HepG2 (cell line): ENCODE data around the gene CRADD. TPM values are rescaled to one million over a fixed set of nuclear protein-coding genes. Genes with fewer than 3 reads are reported as not detected.

ENCODE experiments used
- ATAD3A ChIP-seq: sonication (generic); formaldehyde crosslinking; IDR thresholded peaks from 2 replicates; pipeline ENCODE4 v1.4.0; 2020; ENCODE audit warnings: missing genetic modification reagents
- CBFB ChIP-seq: sonication (generic); formaldehyde crosslinking; IDR thresholded peaks from 2 replicates; pipeline ENCODE4 v1.4.0; 2020; ENCODE audit warnings: missing genetic modification reagents
- EED ChIP-seq: sonication (generic); formaldehyde crosslinking; IDR thresholded peaks from 2 replicates; pipeline ENCODE4 v1.5.0; 2020; ENCODE audit warnings: mild to moderate bottlenecking, missing genetic modification reagents
- GATAD2A ChIP-seq: IDR thresholded peaks from 2 replicates; pipeline ENCODE4 v1.6.1; 2016
- GFI1 ChIP-seq: sonication (generic); formaldehyde crosslinking; IDR thresholded peaks from 2 replicates; pipeline ENCODE4 v1.5.0; 2020; ENCODE audit warnings: missing genetic modification reagents, mild to moderate bottlenecking, borderline replicate concordance
- JUN ChIP-seq: sonication (generic); formaldehyde crosslinking; IDR thresholded peaks from 2 replicates; pipeline ENCODE4 v1.4.0; 2020; ENCODE audit warnings: mild to moderate bottlenecking, missing genetic modification reagents
- MIXL1 ChIP-seq: IDR thresholded peaks from 2 replicates; pipeline ENCODE4 v1.6.1; 2016
- MTF1 ChIP-seq: sonication (generic); formaldehyde crosslinking; IDR thresholded peaks from 2 replicates; pipeline ENCODE4 v1.5.0; 2020; ENCODE audit warnings: missing genetic modification reagents
- NONO ChIP-seq, 2 experiments: fragments of 450-650 bp in 1 of 2; sonication (generic) in 1 of 2; formaldehyde crosslinking in 1 of 2; IDR thresholded peaks in 1 of 2; conservative IDR thresholded peaks in 1 of 2; 2 replicates each; pipeline versions ENCODE4 v1.6.1 to v1.8.0; 2017 to 2022; ENCODE audit warnings: mild to moderate bottlenecking in 1 of 2, missing genetic modification reagents in 1 of 2, moderate library complexity in 1 of 2
- PRPF4 ChIP-seq: fragments of 200-400 bp; formaldehyde crosslinking; IDR thresholded peaks from 2 replicates; pipeline ENCODE4 v1.6.1; 2016; ENCODE audit warnings: low read length, low read depth; ENCODE audit not compliant: poor library complexity, severe bottlenecking
- SOX5 ChIP-seq: IDR thresholded peaks from 2 replicates; pipeline ENCODE4 v1.6.1; 2016; ENCODE audit warnings: borderline replicate concordance
- ZNF296 ChIP-seq: sonication (generic); formaldehyde crosslinking; conservative IDR thresholded peaks from 2 replicates; pipeline ENCODE4 v1.5.0; 2020; ENCODE audit warnings: mild to moderate bottlenecking, missing genetic modification reagents
- ZNF350 ChIP-seq: sonication (generic); formaldehyde crosslinking; IDR thresholded peaks from 2 replicates; pipeline ENCODE4 v1.4.0; 2020; ENCODE audit warnings: mild to moderate bottlenecking, low read depth, missing genetic modification reagents, borderline replicate concordance
- ZNF546 ChIP-seq: sonication (generic); formaldehyde crosslinking; conservative IDR thresholded peaks from 2 replicates; pipeline ENCODE4 v1.8.1; 2023; ENCODE audit warnings: mild to moderate bottlenecking, missing genetic modification reagents
- ZNF678 ChIP-seq: sonication (generic); formaldehyde crosslinking; IDR thresholded peaks from 2 replicates; pipeline ENCODE4 v1.4.0; 2020; ENCODE audit warnings: mild to moderate bottlenecking, missing genetic modification reagents
- ZNF782 ChIP-seq: sonication (generic); formaldehyde crosslinking; IDR thresholded peaks from 2 replicates; pipeline ENCODE4 v1.4.0; 2020; ENCODE audit warnings: missing genetic modification reagents, mild to moderate bottlenecking, borderline replicate concordance
- ZNF784 ChIP-seq: sonication (generic); formaldehyde crosslinking; IDR thresholded peaks from 2 replicates; pipeline ENCODE4 v1.5.1; 2020; ENCODE audit warnings: missing genetic modification reagents, mild to moderate bottlenecking, borderline replicate concordance
- polyA plus RNA-seq, 8 experiments: library from polyadenylated mRNA; depleted of rRNA in 3 of 8; stranded (reverse) in 7 of 8; unstranded in 1 of 8; fragments of >200 nt; fragmentation: Illumina TruSeq in 4 of 8; extraction: Trizol in 4 of 8; gene quantifications; 2 replicates each; pipeline versions ENCODE4 v1.2.1 to v1.2.3, GENCODE V29; 2011 to 2016; ENCODE audit warnings: low read depth in 4 of 8, missing spikeins in 1 of 8, mixed read lengths in 1 of 8; ENCODE audit not compliant: insufficient read depth in 1 of 8
- total RNA-seq, 5 experiments: library from RNA; depleted of rRNA; stranded (reverse); fragments of >200 nt; fragmentation: Illumina TruSeq; extraction: Trizol; gene quantifications; 2 replicates each; pipeline ENCODE4 v1.2.3, GENCODE V29; 2016; ENCODE audit warnings: low read depth in 1 of 5
- TF ChIP-seq, protein P1 (sequence below): IDR thresholded peaks from 2 replicates; pipeline ENCODE4 v1.4.0; 2020; ENCODE audit warnings: mild to moderate bottlenecking, missing genetic modification reagents
- TF ChIP-seq, protein P2 (sequence below): sonication (generic); formaldehyde crosslinking; IDR thresholded peaks from 2 replicates; pipeline ENCODE4 v1.4.0; 2020; ENCODE audit warnings: missing genetic modification reagents, borderline replicate concordance
- TF ChIP-seq, protein P3 (sequence below): sonication (generic); formaldehyde crosslinking; IDR thresholded peaks from 2 replicates; pipeline ENCODE4 v1.4.0; 2020; ENCODE audit warnings: missing genetic modification reagents

CRADD gene
- total and polyA plus RNA-seq, 2 of the 13 experiments (the other 11 are each of a cell fraction or from before 2014, with no cell fraction given), result 12.4 to 18.8 TPM

GRCh38 chr12:93785249-93786010, 108.3 kb downstream of the CRADD start (continued):
- TF ChIP-seq, protein P1, sequence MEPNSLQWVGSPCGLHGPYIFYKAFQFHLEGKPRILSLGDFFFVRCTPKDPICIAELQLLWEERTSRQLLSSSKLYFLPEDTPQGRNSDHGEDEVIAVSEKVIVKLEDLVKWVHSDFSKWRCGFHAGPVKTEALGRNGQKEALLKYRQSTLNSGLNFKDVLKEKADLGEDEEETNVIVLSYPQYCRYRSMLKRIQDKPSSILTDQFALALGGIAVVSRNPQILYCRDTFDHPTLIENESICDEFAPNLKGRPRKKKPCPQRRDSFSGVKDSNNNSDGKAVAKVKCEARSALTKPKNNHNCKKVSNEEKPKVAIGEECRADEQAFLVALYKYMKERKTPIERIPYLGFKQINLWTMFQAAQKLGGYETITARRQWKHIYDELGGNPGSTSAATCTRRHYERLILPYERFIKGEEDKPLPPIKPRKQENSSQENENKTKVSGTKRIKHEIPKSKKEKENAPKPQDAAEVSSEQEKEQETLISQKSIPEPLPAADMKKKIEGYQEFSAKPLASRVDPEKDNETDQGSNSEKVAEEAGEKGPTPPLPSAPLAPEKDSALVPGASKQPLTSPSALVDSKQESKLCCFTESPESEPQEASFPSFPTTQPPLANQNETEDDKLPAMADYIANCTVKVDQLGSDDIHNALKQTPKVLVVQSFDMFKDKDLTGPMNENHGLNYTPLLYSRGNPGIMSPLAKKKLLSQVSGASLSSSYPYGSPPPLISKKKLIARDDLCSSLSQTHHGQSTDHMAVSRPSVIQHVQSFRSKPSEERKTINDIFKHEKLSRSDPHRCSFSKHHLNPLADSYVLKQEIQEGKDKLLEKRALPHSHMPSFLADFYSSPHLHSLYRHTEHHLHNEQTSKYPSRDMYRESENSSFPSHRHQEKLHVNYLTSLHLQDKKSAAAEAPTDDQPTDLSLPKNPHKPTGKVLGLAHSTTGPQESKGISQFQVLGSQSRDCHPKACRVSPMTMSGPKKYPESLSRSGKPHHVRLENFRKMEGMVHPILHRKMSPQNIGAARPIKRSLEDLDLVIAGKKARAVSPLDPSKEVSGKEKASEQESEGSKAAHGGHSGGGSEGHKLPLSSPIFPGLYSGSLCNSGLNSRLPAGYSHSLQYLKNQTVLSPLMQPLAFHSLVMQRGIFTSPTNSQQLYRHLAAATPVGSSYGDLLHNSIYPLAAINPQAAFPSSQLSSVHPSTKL, result peak; percentile 54; the same call in 1 of the 2 replicates
- TF ChIP-seq ZNF678 (CRISPR knock-in tag) (no peak), PRPF4 (no peak), GATAD2A (CRISPR knock-in tag) (peak; percentile 24; the same call in 1 of the 2 replicates), NONO (IDR thresholded peaks at IDR 0.05) (no peak), NONO (CRISPR knock-in tag; conservative IDR thresholded peaks at IDR 0.05) (no peak), ZNF546 (CRISPR knock-in tag) (no peak), MIXL1 (no peak), ATAD3A (no peak), SOX5 (CRISPR knock-in tag) (0 out of 2 replicates have a peak, but pooled peaks have one; percentile 15), GFI1 (CRISPR knock-in tag) (no peak), ZNF296 (no peak), MTF1 (no peak), EED (CRISPR knock-in tag) (no peak), ZNF784 (CRISPR knock-in tag) (no peak), JUN (0 out of 2 replicates have a peak, but pooled peaks have one; percentile 40), CBFB (CRISPR knock-in tag) (no peak), ZNF782 (no peak), ZNF350 (no peak)
- TF ChIP-seq, protein P2, sequence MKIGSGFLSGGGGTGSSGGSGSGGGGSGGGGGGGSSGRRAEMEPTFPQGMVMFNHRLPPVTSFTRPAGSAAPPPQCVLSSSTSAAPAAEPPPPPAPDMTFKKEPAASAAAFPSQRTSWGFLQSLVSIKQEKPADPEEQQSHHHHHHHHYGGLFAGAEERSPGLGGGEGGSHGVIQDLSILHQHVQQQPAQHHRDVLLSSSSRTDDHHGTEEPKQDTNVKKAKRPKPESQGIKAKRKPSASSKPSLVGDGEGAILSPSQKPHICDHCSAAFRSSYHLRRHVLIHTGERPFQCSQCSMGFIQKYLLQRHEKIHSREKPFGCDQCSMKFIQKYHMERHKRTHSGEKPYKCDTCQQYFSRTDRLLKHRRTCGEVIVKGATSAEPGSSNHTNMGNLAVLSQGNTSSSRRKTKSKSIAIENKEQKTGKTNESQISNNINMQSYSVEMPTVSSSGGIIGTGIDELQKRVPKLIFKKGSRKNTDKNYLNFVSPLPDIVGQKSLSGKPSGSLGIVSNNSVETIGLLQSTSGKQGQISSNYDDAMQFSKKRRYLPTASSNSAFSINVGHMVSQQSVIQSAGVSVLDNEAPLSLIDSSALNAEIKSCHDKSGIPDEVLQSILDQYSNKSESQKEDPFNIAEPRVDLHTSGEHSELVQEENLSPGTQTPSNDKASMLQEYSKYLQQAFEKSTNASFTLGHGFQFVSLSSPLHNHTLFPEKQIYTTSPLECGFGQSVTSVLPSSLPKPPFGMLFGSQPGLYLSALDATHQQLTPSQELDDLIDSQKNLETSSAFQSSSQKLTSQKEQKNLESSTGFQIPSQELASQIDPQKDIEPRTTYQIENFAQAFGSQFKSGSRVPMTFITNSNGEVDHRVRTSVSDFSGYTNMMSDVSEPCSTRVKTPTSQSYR (CRISPR knock-in tag), result no peak
- TF ChIP-seq, protein P3, sequence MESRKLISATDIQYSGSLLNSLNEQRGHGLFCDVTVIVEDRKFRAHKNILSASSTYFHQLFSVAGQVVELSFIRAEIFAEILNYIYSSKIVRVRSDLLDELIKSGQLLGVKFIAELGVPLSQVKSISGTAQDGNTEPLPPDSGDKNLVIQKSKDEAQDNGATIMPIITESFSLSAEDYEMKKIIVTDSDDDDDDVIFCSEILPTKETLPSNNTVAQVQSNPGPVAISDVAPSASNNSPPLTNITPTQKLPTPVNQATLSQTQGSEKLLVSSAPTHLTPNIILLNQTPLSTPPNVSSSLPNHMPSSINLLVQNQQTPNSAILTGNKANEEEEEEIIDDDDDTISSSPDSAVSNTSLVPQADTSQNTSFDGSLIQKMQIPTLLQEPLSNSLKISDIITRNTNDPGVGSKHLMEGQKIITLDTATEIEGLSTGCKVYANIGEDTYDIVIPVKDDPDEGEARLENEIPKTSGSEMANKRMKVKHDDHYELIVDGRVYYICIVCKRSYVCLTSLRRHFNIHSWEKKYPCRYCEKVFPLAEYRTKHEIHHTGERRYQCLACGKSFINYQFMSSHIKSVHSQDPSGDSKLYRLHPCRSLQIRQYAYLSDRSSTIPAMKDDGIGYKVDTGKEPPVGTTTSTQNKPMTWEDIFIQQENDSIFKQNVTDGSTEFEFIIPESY (CRISPR knock-in tag), result no peak
